CD14-positive monocyte (primary cell): ENCODE results near the gene BCL7B. TPM values are rescaled to one million over a fixed set of nuclear protein-coding genes. Genes with fewer than 3 reads are reported as not detected.
"Not testable (repeated sequence)": the region's sequence is repeated elsewhere in the genome, so short reads cannot be mapped to it uniquely, and the experiment has no call there.

Experiments
- DNase-seq, 3 donors: peaks; one replicate each; pipeline ENCODE4 v3.0.0-alpha.2; 2011 to 2022
- H2AFZ ChIP-seq: 2 replicates; pipeline ENCODE4 v1.6.0; 2012; ENCODE audit warnings: mild to moderate bottlenecking, low read depth, low read length, inconsistent platforms; ENCODE audit not compliant: insufficient read depth, poor library complexity, severe bottlenecking
- H3K27ac ChIP-seq, 2 donors: 1 replicate in 1 of 2; 2 replicates in 1 of 2; pipeline ENCODE4 v1.5.1; 2012 to 2013; ENCODE audit warnings: low read length in 2 of 2, control low read depth in 1 of 2, inconsistent platforms in 1 of 2, low read depth in 1 of 2, mild to moderate bottlenecking in 1 of 2
- H3K27me3 ChIP-seq, 2 donors: one replicate each; pipeline versions ENCODE4 v1.6.0 to v1.6.1; 2011 to 2013; ENCODE audit warnings: low read length in 2 of 2; ENCODE audit not compliant: control insufficient read depth in 2 of 2, insufficient read depth in 2 of 2
- H3K36me3 ChIP-seq, 2 donors: replicated peaks in 1 of 2; 1 replicate in 1 of 2; 2 replicates in 1 of 2; pipeline versions ENCODE4 v1.5.1 to v1.6.1; 2012 to 2013; ENCODE audit warnings: low read length in 2 of 2, control low read depth in 1 of 2, inconsistent platforms in 1 of 2, mild to moderate bottlenecking in 1 of 2; ENCODE audit not compliant: insufficient read depth in 2 of 2, control insufficient read depth in 1 of 2
- H3K4me1 ChIP-seq, 2 donors: 1 replicate in 1 of 2; 2 replicates in 1 of 2; pipeline versions ENCODE4 v1.5.1 to v1.6.1; 2012 to 2013; ENCODE audit warnings: low read length in 2 of 2, control low read depth in 1 of 2, inconsistent platforms in 1 of 2, mild to moderate bottlenecking in 1 of 2, moderate library complexity in 1 of 2; ENCODE audit not compliant: insufficient read depth in 2 of 2, control insufficient read depth in 1 of 2
- H3K4me2 ChIP-seq: replicated peaks from 2 replicates; pipeline ENCODE3; 2012; ENCODE audit warnings: low read length, moderate library complexity, mild to moderate bottlenecking; ENCODE audit not compliant: poor library complexity, severe bottlenecking; ENCODE audit errors: extremely low read depth
- H3K4me3 ChIP-seq, 3 experiments: fragments of 200-600 bp in 1 of 3; sonication (generic) in 1 of 3; replicated peaks in 1 of 3; 1 replicate in 2 of 3; 2 replicates in 1 of 3; pipeline ENCODE4 v1.5.1; 2011 to 2013; ENCODE audit warnings: low read length in 3 of 3, mild to moderate bottlenecking in 3 of 3, control low read depth in 2 of 3, low read depth in 2 of 3, inconsistent platforms in 1 of 3, moderate library complexity in 1 of 3
- H3K79me2 ChIP-seq: 2 replicates; pipeline ENCODE4 v1.6.0; 2012; ENCODE audit warnings: mild to moderate bottlenecking, control low read depth, inconsistent platforms, low read length, moderate library complexity; ENCODE audit not compliant: insufficient read depth
- H3K9ac ChIP-seq: 2 replicates; pipeline ENCODE4 v1.6.0; 2017; ENCODE audit warnings: low read length, mild to moderate bottlenecking; ENCODE audit not compliant: insufficient read depth, poor library complexity, severe bottlenecking
- H3K9me3 ChIP-seq, 2 donors: replicated peaks in 1 of 2; 1 replicate in 1 of 2; 2 replicates in 1 of 2; pipeline versions ENCODE4 v1.5.1 to v1.6.1; 2012 to 2013; ENCODE audit warnings: low read length in 2 of 2, control low read depth in 1 of 2; ENCODE audit not compliant: control insufficient read depth in 1 of 2, insufficient read depth in 1 of 2
- H4K20me1 ChIP-seq: 2 replicates; pipeline ENCODE4 v1.6.0; 2012; ENCODE audit warnings: mild to moderate bottlenecking, low read length, control low read depth, moderate library complexity; ENCODE audit not compliant: insufficient read depth
- H3K27ac Mint-ChIP-seq, 7 donors: one replicate each; pipeline ENCODE4 v1.8.0; 2020; ENCODE audit warnings: mild to moderate bottlenecking in 7 of 7, mixed read lengths in 7 of 7, moderate library complexity in 6 of 7, inconsistent platforms in 2 of 7
- H3K27me3 Mint-ChIP-seq, 3 donors: one replicate each; pipeline ENCODE4 v1.8.0; 2021 to 2022; ENCODE audit warnings: low read depth in 3 of 3, mild to moderate bottlenecking in 3 of 3, mixed read lengths in 3 of 3, moderate library complexity in 3 of 3, inconsistent platforms in 1 of 3
- H3K36me3 Mint-ChIP-seq, 2 donors: one replicate each; pipeline ENCODE4 v1.8.0; 2020; ENCODE audit warnings: mixed read lengths in 2 of 2, inconsistent platforms in 1 of 2, mild to moderate bottlenecking in 1 of 2
- H3K4me1 Mint-ChIP-seq: one replicate; pipeline ENCODE4 v1.8.0; 2020; ENCODE audit warnings: mild to moderate bottlenecking, mixed read lengths
- H3K4me3 Mint-ChIP-seq, 2 donors: one replicate each; pipeline ENCODE4 v1.8.0; 2020; ENCODE audit warnings: mild to moderate bottlenecking in 2 of 2, mixed read lengths in 2 of 2, moderate library complexity in 1 of 2
- H3K9me3 Mint-ChIP-seq, 7 donors: one replicate each; pipeline ENCODE4 v1.8.0; 2020 to 2022; ENCODE audit warnings: mixed read lengths in 7 of 7, mild to moderate bottlenecking in 6 of 7, moderate library complexity in 6 of 7, inconsistent platforms in 2 of 7
- WGBS: methylation state at CpG from one replicate; pipeline ENCODE4 v1.1.5; 2013; ENCODE audit warnings: missing lambda C conversion rate; ENCODE audit not compliant: insufficient coverage; 5-methylcytosine and 5-hydroxymethylcytosine counted together
- intact Hi-C, 2 donors: fragments of 100-400 bp; cut with micrococcal nuclease; formaldehyde crosslinking; loops; one replicate each; pipeline versions ENCODE4 v1.15.0 to v1.15.1; 2023
- polyA plus RNA-seq, 3 donors: library from polyadenylated mRNA; depleted of rRNA in 1 of 3; unstranded in 2 of 3; stranded (reverse) in 1 of 3; fragments of 300-500 nt in 2 of 3; fragments of >200 nt in 1 of 3; fragmentation: Illumina TruSeq in 2 of 3; gene quantifications; 1 replicate in 2 of 3; 2 replicates in 1 of 3; pipeline ENCODE4 v1.2.3, GENCODE V29; 2012 to 2021
- TF ChIP-seq, protein P1 (sequence below): fragments of 200-600 bp; IDR thresholded peaks from one replicate; pipeline ENCODE4 v1.8.0; 2022; ENCODE audit warnings: antibody characterized with exemption, mild to moderate bottlenecking

Gene BCL7B
- polyA plus RNA-seq, 3 donors: 53.5 to 73.8 (median 68.7) TPM

DNA sequence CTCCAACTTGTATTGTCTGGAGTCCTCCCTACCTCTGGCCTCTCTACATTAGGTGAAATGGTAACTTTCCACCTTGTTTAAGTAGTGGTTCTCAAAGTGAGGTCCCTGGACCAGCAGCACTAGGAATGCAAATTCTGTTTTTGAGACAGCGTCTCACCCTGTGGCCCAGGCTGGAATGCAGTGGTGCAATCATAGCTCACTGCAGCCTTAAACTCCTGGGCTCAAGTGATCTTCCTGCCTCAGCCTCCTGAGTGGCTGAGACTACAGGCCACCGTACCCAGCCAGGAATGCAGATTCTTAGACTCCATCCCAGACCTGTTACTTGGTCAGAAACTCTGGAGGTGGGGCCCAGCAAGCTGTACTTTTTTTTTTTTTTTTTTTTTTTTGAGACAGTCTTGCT lies 27.7 kb upstream of the BCL7B start:
- H3K36me3 Mint-ChIP-seq: peaks cover 2 to 3% of the 10 kb centered on the region in 2 donors
- H3K4me1 Mint-ChIP-seq: peaks cover 61% of the 10 kb centered on the region
- Histone ChIP-seq H3K27ac (no peak overlapping the region), H2AFZ (no peak overlapping the region), H3K9me3 (no peaks in the 10 kb centered on the region), H3K4me3 (no peak overlapping the region), H3K4me1 (peaks cover 77 to 78% of the 10 kb centered on the region in 2 donors), H4K20me1 (no peaks in the 10 kb centered on the region), H3K9ac (no peak overlapping the region), H3K36me3 (no peaks in the 10 kb centered on the region), H3K79me2 (no peaks in the 10 kb centered on the region), H3K4me2 (no peak overlapping the region), H3K27me3 (no peaks in the 10 kb centered on the region)
- H3K27me3 Mint-ChIP-seq: peaks cover 0 to 2% (median 0%) of the 10 kb centered on the region in 3 donors
- no peaks in the 10 kb centered on the region for H3K9me3 Mint-ChIP-seq
- 27% methylated on average over 1 of the region's 2 CpGs for WGBS
- no peak overlapping the region for H3K4me3 Mint-ChIP-seq
- DNase-seq: no peak
- intact Hi-C loops: no loop called here
- H3K27ac Mint-ChIP-seq: peak overlapping the region in 2 of 7 donors; percentile 58 to 62
- TF ChIP-seq, protein P1, sequence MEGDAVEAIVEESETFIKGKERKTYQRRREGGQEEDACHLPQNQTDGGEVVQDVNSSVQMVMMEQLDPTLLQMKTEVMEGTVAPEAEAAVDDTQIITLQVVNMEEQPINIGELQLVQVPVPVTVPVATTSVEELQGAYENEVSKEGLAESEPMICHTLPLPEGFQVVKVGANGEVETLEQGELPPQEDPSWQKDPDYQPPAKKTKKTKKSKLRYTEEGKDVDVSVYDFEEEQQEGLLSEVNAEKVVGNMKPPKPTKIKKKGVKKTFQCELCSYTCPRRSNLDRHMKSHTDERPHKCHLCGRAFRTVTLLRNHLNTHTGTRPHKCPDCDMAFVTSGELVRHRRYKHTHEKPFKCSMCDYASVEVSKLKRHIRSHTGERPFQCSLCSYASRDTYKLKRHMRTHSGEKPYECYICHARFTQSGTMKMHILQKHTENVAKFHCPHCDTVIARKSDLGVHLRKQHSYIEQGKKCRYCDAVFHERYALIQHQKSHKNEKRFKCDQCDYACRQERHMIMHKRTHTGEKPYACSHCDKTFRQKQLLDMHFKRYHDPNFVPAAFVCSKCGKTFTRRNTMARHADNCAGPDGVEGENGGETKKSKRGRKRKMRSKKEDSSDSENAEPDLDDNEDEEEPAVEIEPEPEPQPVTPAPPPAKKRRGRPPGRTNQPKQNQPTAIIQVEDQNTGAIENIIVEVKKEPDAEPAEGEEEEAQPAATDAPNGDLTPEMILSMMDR: no peak

DNA sequence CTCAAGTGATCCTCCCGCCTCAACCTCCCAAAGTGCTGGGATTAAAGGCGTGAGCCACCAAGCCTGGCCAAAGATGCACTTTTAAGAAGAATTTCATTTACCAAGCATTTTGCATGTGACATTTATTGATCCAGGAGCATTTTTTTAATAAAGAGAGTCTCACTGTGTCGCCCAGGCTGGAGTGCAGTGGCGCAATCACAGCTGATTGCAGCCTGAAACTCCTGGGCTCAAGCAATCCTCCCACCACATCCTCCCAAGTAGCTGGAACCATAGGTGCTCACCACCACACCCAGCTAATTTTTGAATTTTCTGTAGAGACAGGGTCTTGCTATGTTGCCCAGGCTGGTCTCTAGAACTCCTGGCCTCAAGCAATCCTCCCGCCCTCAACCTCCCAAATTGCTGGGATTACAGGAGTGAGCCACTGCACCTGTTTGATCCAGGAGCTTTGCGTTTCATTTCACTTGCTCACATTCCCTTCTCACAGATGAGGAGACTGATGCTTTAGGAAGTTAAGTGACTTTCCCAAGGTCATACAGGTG lies 25.2 kb upstream of the BCL7B start:
- TF ChIP-seq, protein P1: no peak
- peaks cover 7% of the 10 kb centered on the region for H3K79me2 ChIP-seq
- peaks cover 0 to 4% (median 0%) of the 10 kb centered on the region in 7 donors for H3K9me3 Mint-ChIP-seq
- no peaks in the 10 kb centered on the region for H3K27me3 ChIP-seq
- peak overlapping the region; percentile 62 for H3K9ac ChIP-seq
- H4K20me1 ChIP-seq: no peaks in the 10 kb centered on the region
- H3K9me3 ChIP-seq: no peaks in the 10 kb centered on the region
- peak overlapping the region in 1 of 3 experiments; percentile 67 for H3K4me3 ChIP-seq
- peak overlapping the region; percentile 96 to 100 (median 98) for H3K27ac Mint-ChIP-seq
- peak in 1 of 3 donors; percentile 43 for DNase-seq
- no peaks in the 10 kb centered on the region for H3K36me3 ChIP-seq
- peaks cover 66% of the 10 kb centered on the region for H3K4me1 Mint-ChIP-seq
- peaks cover 2 to 6% of the 10 kb centered on the region in 2 donors for H3K36me3 Mint-ChIP-seq
- intact Hi-C loops: no loop called here
- H2AFZ ChIP-seq: no peak overlapping the region
- H3K4me2 ChIP-seq: peak overlapping the region; percentile 71
- H3K4me1 ChIP-seq: peaks cover 88 to 95% of the 10 kb centered on the region in 2 donors
- peak overlapping the region in 1 of 2 donors; percentile 30 for H3K4me3 Mint-ChIP-seq
- WGBS: 17% methylated on average over 1 of the region's 6 CpGs
- peaks cover 0 to under 1% (median 0%) of the 10 kb centered on the region in 3 donors for H3K27me3 Mint-ChIP-seq
- H3K27ac ChIP-seq: peak overlapping the region; percentile 93 to 98

DNA sequence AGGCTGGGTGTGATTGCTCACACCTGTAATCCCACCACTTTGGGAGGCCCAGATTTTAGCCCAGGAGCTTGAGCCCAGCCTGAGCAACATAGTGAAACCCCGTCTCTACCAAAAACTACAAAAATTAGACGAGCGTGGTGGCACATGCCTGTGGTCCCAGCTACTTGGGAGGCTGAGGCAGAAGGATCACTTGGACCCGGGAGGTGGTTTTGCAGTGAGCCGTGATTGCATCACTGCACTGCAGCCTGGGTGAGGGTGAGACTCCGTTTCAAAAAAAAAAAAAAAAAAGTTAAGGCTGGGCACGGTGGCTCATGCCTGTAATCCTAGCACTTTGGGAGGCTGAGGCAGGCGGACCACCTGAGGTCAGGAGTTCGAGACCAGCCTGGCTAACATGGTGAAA lies 23.5 kb upstream of the BCL7B start:
- H3K4me2 ChIP-seq: peak overlapping the region; percentile 7
- H3K9me3 Mint-ChIP-seq, H3K9me3 ChIP-seq, H3K4me3 Mint-ChIP-seq, H2AFZ ChIP-seq, H3K27me3 ChIP-seq, H3K36me3 ChIP-seq, H4K20me1 ChIP-seq, intact Hi-C loops, H3K27me3 Mint-ChIP-seq: not testable (repeated sequence)
- no CpG with 5 or more reads among the region's 9 CpGs for WGBS
- peak overlapping the region; percentile 62 for H3K9ac ChIP-seq
- H3K36me3 Mint-ChIP-seq: peaks cover 6 to 11% of the 10 kb centered on the region in 2 donors
- peaks cover 24% of the 10 kb centered on the region for H3K79me2 ChIP-seq
- H3K27ac ChIP-seq: peak overlapping the region; percentile 93 to 98
- H3K4me1 ChIP-seq: peaks cover 84 to 93% of the 10 kb centered on the region in 2 donors
- H3K4me3 ChIP-seq: peak overlapping the region in 1 of 3 experiments; percentile 67
- peaks cover 64% of the 10 kb centered on the region for H3K4me1 Mint-ChIP-seq
- peak overlapping the region; percentile 96 to 100 (median 98) for H3K27ac Mint-ChIP-seq
- peak in 1 of 3 donors; percentile 39 for DNase-seq
